Spleen (tissue), 11 donors: ENCODE measurements around the gene PLEKHD1. TPM values are rescaled to one million over a fixed set of nuclear protein-coding genes. Genes with fewer than 3 reads are reported as not detected.

Experiments used
- DNase-seq: peaks from one replicate; pipeline ENCODE4 v3.0.0-alpha.2; 2020
- H3K27ac ChIP-seq, 8 donors: fragments of 200-600 bp; sonication (generic) in 7 of 8; 1 replicate in 4 of 8; 2 replicates in 4 of 8; pipeline versions ENCODE4 v1.5.0 to v1.8.0; 2016 to 2021; ENCODE audit warnings: inconsistent platforms in 4 of 8, mild to moderate bottlenecking in 4 of 8, moderate library complexity in 1 of 8
- H3K27me3 ChIP-seq, 7 donors: fragments of 200-600 bp; sonication (generic) in 6 of 7; replicated peaks in 1 of 7; 1 replicate in 4 of 7; 2 replicates in 3 of 7; pipeline versions ENCODE4 v1.5.0 to v1.8.0; 2016 to 2021; ENCODE audit warnings: inconsistent platforms in 3 of 7, mild to moderate bottlenecking in 1 of 7
- H3K36me3 ChIP-seq, 6 donors: fragments of 200-600 bp; sonication (generic) in 5 of 6; 1 replicate in 4 of 6; 2 replicates in 2 of 6; pipeline versions ENCODE4 v1.5.0 to v1.8.0; 2016 to 2021; ENCODE audit warnings: inconsistent platforms in 2 of 6
- H3K4me1 ChIP-seq, 6 donors: fragments of 200-600 bp; sonication (generic) in 5 of 6; 1 replicate in 3 of 6; 2 replicates in 3 of 6; pipeline versions ENCODE4 v1.5.0 to v1.8.0; 2016 to 2021; ENCODE audit warnings: inconsistent platforms in 3 of 6
- H3K4me3 ChIP-seq, 8 donors: fragments of 200-600 bp; sonication (generic) in 7 of 8; 1 replicate in 4 of 8; 2 replicates in 4 of 8; pipeline versions ENCODE4 v1.5.0 to v1.8.0; 2016 to 2021; ENCODE audit warnings: inconsistent platforms in 4 of 8, mild to moderate bottlenecking in 4 of 8, moderate library complexity in 2 of 8
- H3K9me3 ChIP-seq, 8 donors: fragments of 200-600 bp; sonication (generic) in 7 of 8; 1 replicate in 4 of 8; 2 replicates in 4 of 8; pipeline versions ENCODE4 v1.5.0 to v1.8.0; 2016 to 2021; ENCODE audit warnings: inconsistent platforms in 4 of 8
- CTCF ChIP-seq, 11 experiments: fragments of 200-600 bp in 7 of 11; fragments of 450-650 bp in 4 of 11; sonication (generic) in 4 of 11; IDR thresholded peaks in 8 of 11; conservative IDR thresholded peaks in 3 of 11; 1 replicate in 7 of 11; 2 replicates in 4 of 11; pipeline versions ENCODE4 v1.4.0 to v1.8.0; 2016 to 2021; ENCODE audit warnings: antibody characterized with exemption in 11 of 11, inconsistent platforms in 4 of 11, mild to moderate bottlenecking in 1 of 11
- POLR2A ChIP-seq, 3 donors: fragments of 450-650 bp; IDR thresholded peaks; one replicate each; pipeline ENCODE4 v1.5.1; 2017; ENCODE audit warnings: antibody characterized with exemption in 3 of 3, mild to moderate bottlenecking in 1 of 3
- POLR2AphosphoS5 ChIP-seq, 3 donors: sonication (generic); formaldehyde crosslinking; IDR thresholded peaks; one replicate each; pipeline ENCODE4 v1.5.1; 2017; ENCODE audit warnings: antibody characterized with exemption in 3 of 3
- WGBS, 5 donors: extraction: QIAGEN DNeasy Blood & Tissue Kit in 3 of 5; methylation state at CpG; one replicate each; pipeline versions ENCODE4 v1.1.5 to v1.1.7; 2013 to 2018; 5-methylcytosine and 5-hydroxymethylcytosine counted together
- intact Hi-C: fragments of 100-400 bp; cut with DNase I; formaldehyde crosslinking; loops from one replicate; pipeline ENCODE4 v1.15.0; 2023; ENCODE audit warnings: low total_unique reads
- polyA plus RNA-seq, 3 donors: library from polyadenylated mRNA; stranded (reverse); fragments of 200-250 nt; gene quantifications; one replicate each; pipeline ENCODE4 v1.2.1, GENCODE V29; 2013
- total RNA-seq, 7 donors: library from RNA; depleted of rRNA in 3 of 7; stranded (reverse); fragments of >200 nt in 3 of 7; fragmentation: NEBNext Ultra II Directional in 4 of 7; extraction: Animal tissue kit (Norgen Biotek cat#: 25700) in 4 of 7; gene quantifications; one replicate each; pipeline versions ENCODE4 v1.1.0 to v1.2.1, GENCODE V29; 2016 to 2021
- donor health status: healthy with polysubstance abuse.
- donor health status: DM: no; HTN: no; CAD: no; lungs with moderate emphysema.
- donor health status: DM: no; HTN: no; CAD: no.
- donor health status: Bipolar disorder and iron deficiency.
- donor health status: healthy.
- donor health status: DM: no; HTN: no; CAD: no.
- donor health status: DM: yes; HTN: yes; CAD: no.

PLEKHD1 gene
- total and polyA plus RNA-seq, 10 donors = 0.06 to 0.46 (median 0.17) TPM; not detected in 1

- intact Hi-C loops = no loop called here
- DNase-seq = no peak
- Histone ChIP-seq H3K27me3 (no peaks in the 10 kb centered on the region), H3K9me3 (no peaks in the 10 kb centered on the region), H3K4me3 (no peak overlapping the region), H3K27ac (no peak overlapping the region), H3K4me1 (no peaks in the 10 kb centered on the region), H3K36me3 (peaks cover 0 to 3% (median 0%) of the 10 kb centered on the region in 6 donors)
- no peak for TF ChIP-seq CTCF (IDR thresholded peaks at IDR 0.05 in 8 of 11, conservative IDR thresholded peaks at IDR 0.05 in 3 of 11)
- TF ChIP-seq POLR2AphosphoS5 (IDR thresholded peaks at IDR 0.05) = no peak
- TF ChIP-seq POLR2A (IDR thresholded peaks at IDR 0.05) = no peak
- WGBS, 5 donors = 24 to 35% (median 28%) methylated on average over 2 of the region's 2 CpGs
Measured at GRCh38 chr14:69468949-69469348, 15.6 kb upstream of the PLEKHD1 start.

- no peak for TF ChIP-seq CTCF (IDR thresholded peaks at IDR 0.05 in 8 of 11, conservative IDR thresholded peaks at IDR 0.05 in 3 of 11)
- TF ChIP-seq POLR2A (IDR thresholded peaks at IDR 0.05) = no peak
- TF ChIP-seq POLR2AphosphoS5 (IDR thresholded peaks at IDR 0.05) = no peak
Measured at GRCh38 chr14:69471436-69471835, 13.1 kb upstream of the PLEKHD1 start.

GRCh38 chr14:69471916-69472315 is 12.6 kb upstream of the PLEKHD1 start:
- H3K9me3 ChIP-seq = no peaks in the 10 kb centered on the region
- intact Hi-C loops = no loop called here
- peaks cover 0 to 3% (median 0%) of the 10 kb centered on the region in 6 donors for H3K36me3 ChIP-seq
- no peaks in the 10 kb centered on the region for H3K27me3 ChIP-seq
- no peak for DNase-seq
- TF ChIP-seq POLR2A (IDR thresholded peaks at IDR 0.05) (no peak), CTCF (IDR thresholded peaks at IDR 0.05 in 8 of 11, conservative IDR thresholded peaks at IDR 0.05 in 3 of 11) (no peak), POLR2AphosphoS5 (IDR thresholded peaks at IDR 0.05) (no peak)
- 77 to 89% (median 81%) methylated on average over 10 of the region's 10 CpGs for WGBS, 5 donors
- H3K27ac ChIP-seq = no peak overlapping the region
- H3K4me1 ChIP-seq = no peaks in the 10 kb centered on the region
- no peak overlapping the region for H3K4me3 ChIP-seq

More at GRCh38 chr14:69471436-69471835, 13.1 kb upstream of the PLEKHD1 start:
- Histone ChIP-seq H3K27me3 (no peaks in the 10 kb centered on the region), H3K4me3 (no peak overlapping the region), H3K27ac (no peak overlapping the region), H3K9me3 (no peaks in the 10 kb centered on the region), H3K36me3 (peaks cover 0 to 3% (median 0%) of the 10 kb centered on the region in 6 donors), H3K4me1 (no peaks in the 10 kb centered on the region)
- WGBS, 5 donors = 84 to 92% (median 91%) methylated on average over 3 of the region's 3 CpGs
- no peak for DNase-seq
- intact Hi-C loops = no loop called here

- no peak for TF ChIP-seq CTCF (IDR thresholded peaks at IDR 0.05 in 8 of 11, conservative IDR thresholded peaks at IDR 0.05 in 3 of 11)
- TF ChIP-seq POLR2A (IDR thresholded peaks at IDR 0.05) = no peak
- TF ChIP-seq POLR2AphosphoS5 (IDR thresholded peaks at IDR 0.05) = no peak
- H3K4me1 ChIP-seq = no peaks in the 10 kb centered on the region
- intact Hi-C loops = no loop called here
- no peak for DNase-seq
- H3K36me3 ChIP-seq = peaks cover 0 to 3% (median 0%) of the 10 kb centered on the region in 6 donors
- WGBS, 5 donors = 73 to 81% (median 77%) methylated on average over 2 to 3 of the region's 3 CpGs
- no peak overlapping the region for H3K27ac ChIP-seq
- no peaks in the 10 kb centered on the region for H3K27me3 ChIP-seq
- H3K4me3 ChIP-seq = no peak overlapping the region
- H3K9me3 ChIP-seq = no peaks in the 10 kb centered on the region
Measured at GRCh38 chr14:69473260-69473659, 11.3 kb upstream of the PLEKHD1 start.
